Measurements from ENCODE around the gene C7orf57. TPM values are rescaled to one million over a fixed set of nuclear protein-coding genes. Genes with fewer than 3 reads are reported as not detected.
"Not testable (repeated sequence)": the region's sequence is repeated elsewhere in the genome, so short reads cannot be mapped to it uniquely, and the experiment has no call there.

Gene C7orf57
- total RNA-seq (2022) (0.24 and 0.33 TPM in 2 replicates), Bru-seq, nascent RNA (percentile 15 among the genes with signal in this experiment), BruChase-seq, experiment 1, labeled RNA remaining after a 6-hour chase (percentile 6 among the genes with signal in this experiment), BruChase-seq, experiment 2, labeled RNA remaining after a 2-hour chase (percentile 16 among the genes with signal in this experiment)
- long read RNA-seq, result 0 reads

- peaks cover 14% of the 10 kb centered on the region for H3K36me3 Mint-ChIP-seq (ENCODE audit: insufficient read depth, unreplicated experiment)
- peaks cover 30% of the 10 kb centered on the region for H3K27me3 Mint-ChIP-seq (ENCODE audit: unreplicated experiment)
- peak within 1 kb of the TSS; percentile 93 for H3K4me3 Mint-ChIP-seq (ENCODE audit: low read depth, unreplicated experiment)
- peak within 1 kb of the TSS; percentile 80 for H3K27ac Mint-ChIP-seq (ENCODE audit: unreplicated experiment)
- peak; percentile 98 for DNase-seq
- intact Hi-C loops (cut with micrococcal nuclease; ENCODE audit: unreplicated experiment), result loop anchor here (2.0 to 5.0 kb wide), 3 partner anchors 43 to 75 kb away; partner anchors contain the start of gene UPP1
- BruUV-seq (replicated peaks), result no TSS peak
- H3K4me1 Mint-ChIP-seq (ENCODE audit: low read depth, unreplicated experiment), result peaks cover 14% of the 10 kb centered on the region
- TF ChIP-seq CTCF (IDR thresholded peaks at IDR 0.05; ENCODE audit: unreplicated experiment), result no peak
- H3K9me3 Mint-ChIP-seq (ENCODE audit: low read depth, unreplicated experiment), result no peaks in the 10 kb centered on the region
- CTCF ChIA-PET, result interaction anchor here (0.9 to 1.3 kb wide), 4 partner anchors 9 to 58 kb away, joined by 3 to 4 read pairs (median 3); partner anchors contain the start of gene UPP1
Measured at GRCh38 chr7:48035301-48035966, at the start of gene C7orf57. TSS of gene C7orf57 (plus strand) at chr7:48035543. CDS start at chr7:48036309, 766 bp downstream.

DNA sequence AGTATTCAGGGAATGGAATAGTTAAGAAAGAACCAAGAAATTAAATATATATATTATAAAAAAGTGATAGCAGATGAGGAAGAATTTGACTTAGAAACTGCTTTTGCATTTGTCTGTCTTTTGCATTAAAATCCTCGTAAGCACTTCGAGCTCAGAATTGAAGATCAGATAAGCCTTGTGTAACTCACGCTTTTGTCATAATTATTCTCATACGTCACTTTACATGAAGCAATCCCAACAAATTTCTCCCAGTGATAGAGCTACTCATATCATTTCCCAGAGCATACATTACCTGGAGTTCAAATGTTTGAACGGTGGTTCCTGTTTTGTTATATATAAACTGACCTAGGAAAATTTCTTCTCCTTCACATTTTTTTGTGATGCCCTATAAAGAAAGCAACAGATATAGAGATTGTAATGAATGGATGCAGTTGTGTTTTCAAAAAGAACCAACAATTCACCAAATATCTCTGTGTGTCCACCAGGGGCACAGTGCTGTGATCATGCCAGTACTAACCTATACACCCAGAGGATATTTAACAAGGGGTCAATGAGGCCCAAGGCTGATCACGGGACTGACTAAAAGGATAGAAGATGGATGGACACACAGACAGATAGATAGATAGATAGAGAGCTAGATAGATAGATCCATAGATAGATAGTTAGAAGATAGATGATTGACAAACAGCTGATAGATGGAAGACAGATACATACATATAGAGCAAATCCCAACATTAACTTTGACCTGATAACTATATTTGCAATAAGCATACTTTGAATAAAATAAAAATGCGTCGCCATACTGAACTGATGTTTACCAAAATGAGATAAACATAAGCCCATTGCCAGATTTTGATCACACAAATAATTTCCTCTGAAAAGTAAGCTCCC is 46.6 kb upstream of the C7orf57 start:
- peaks cover 12% of the 10 kb centered on the region for H3K36me3 Mint-ChIP-seq (ENCODE audit: insufficient read depth, unreplicated experiment)
- H3K27me3 Mint-ChIP-seq (ENCODE audit: unreplicated experiment), result no peaks in the 10 kb centered on the region
- H3K4me1 Mint-ChIP-seq (ENCODE audit: low read depth, unreplicated experiment), result peaks cover 37% of the 10 kb centered on the region
- no TSS peak for BruUV-seq (replicated peaks)
- peak; percentile 42 for DNase-seq
- H3K27ac Mint-ChIP-seq (ENCODE audit: unreplicated experiment), result no peak overlapping the region
- CTCF ChIA-PET, result interaction anchor here (1.1 to 2.2 kb wide), 5 partner anchors 24 to 149 kb away, joined by 3 to 12 read pairs (median 6); no protein-coding TSS in a partner anchor
- TF ChIP-seq CTCF (IDR thresholded peaks at IDR 0.05; ENCODE audit: unreplicated experiment), result peak; percentile 72
- intact Hi-C loops (cut with micrococcal nuclease; ENCODE audit: unreplicated experiment), result no loop called here
- H3K4me3 Mint-ChIP-seq (ENCODE audit: low read depth, unreplicated experiment), result no peak overlapping the region
- H3K9me3 Mint-ChIP-seq (ENCODE audit: low read depth, unreplicated experiment), result no peaks in the 10 kb centered on the region

DNA sequence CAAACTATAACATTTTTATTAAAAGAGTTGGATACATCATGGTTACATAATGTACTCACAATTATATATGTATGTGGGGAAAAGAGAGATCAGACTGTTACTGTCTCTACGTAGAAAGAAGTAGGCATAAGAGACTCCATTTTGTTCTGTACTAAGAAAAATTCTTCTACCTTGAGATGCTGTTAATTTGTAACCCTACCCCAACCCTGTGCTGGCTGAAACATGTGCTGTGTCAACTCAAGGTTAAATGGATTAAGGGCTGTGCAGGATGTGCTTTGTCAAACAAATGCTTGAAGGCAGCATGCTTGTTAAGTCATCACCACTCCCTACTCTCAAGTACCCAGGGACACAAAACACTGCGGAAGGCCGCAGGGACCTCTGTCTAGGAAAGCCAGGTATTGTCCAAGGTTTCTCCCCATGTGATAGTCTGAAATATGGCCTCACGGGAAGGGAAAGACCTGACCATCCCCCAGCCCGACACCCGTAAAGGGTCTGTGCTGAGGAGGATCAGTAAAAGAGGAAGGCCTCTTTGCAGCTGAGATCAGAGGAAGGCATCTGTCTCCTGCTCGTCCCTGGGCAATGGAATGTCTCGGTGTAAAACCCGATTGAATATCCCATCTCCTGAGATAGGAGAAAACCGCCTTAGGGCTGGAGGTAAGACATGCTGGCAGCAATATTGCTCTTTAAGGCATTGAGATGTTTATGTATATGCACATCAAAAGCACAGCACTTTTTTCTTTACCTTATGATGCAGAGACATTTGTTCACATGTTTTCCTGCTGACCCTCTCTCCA is 45.5 kb upstream of the C7orf57 start:
- peaks cover 12% of the 10 kb centered on the region for H3K36me3 Mint-ChIP-seq (ENCODE audit: insufficient read depth, unreplicated experiment)
- not testable (repeated sequence) for H3K27me3 Mint-ChIP-seq (ENCODE audit: unreplicated experiment); H3K9me3 Mint-ChIP-seq (ENCODE audit: low read depth, unreplicated experiment); H3K27ac Mint-ChIP-seq (ENCODE audit: unreplicated experiment); BruUV-seq (replicated peaks); H3K4me3 Mint-ChIP-seq (ENCODE audit: low read depth, unreplicated experiment)
- DNase-seq, result peak; percentile 55
- CTCF ChIA-PET, result interaction anchor here (1.6 to 2.2 kb wide), 3 partner anchors 25 to 120 kb away, joined by 4 to 12 read pairs (median 7); no protein-coding TSS in a partner anchor
- intact Hi-C loops (cut with micrococcal nuclease; ENCODE audit: unreplicated experiment), result loop anchor here (5.0 kb wide), 3 partner anchors 47 to 257 kb away; partner anchors contain the start of gene C7orf57
- H3K4me1 Mint-ChIP-seq (ENCODE audit: low read depth, unreplicated experiment), result peaks cover 37% of the 10 kb centered on the region

DNA sequence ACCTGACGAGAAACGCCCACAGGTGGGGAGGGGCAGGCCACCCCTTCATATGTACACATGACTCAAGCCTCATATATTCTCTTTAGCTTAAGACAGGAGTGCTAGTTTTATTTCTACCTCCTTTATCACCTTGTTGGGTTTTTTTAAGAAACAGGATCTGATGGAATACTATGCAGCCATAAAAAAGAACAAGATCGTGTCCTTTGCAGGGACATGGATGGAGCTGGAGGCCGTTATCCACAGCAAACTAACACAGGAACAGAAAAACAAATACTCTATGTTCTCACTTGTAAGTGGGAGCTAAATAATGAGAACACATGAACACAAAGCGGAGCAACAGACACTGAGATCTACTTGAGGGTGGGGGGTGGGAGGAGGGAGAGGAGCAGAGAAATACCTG is 44.8 kb upstream of the C7orf57 start:
- Mint-ChIP-seq H3K4me3 (ENCODE audit: low read depth, unreplicated experiment) (no peak overlapping the region), H3K4me1 (ENCODE audit: low read depth, unreplicated experiment) (peaks cover 37% of the 10 kb centered on the region), H3K36me3 (ENCODE audit: insufficient read depth, unreplicated experiment) (peaks cover 12% of the 10 kb centered on the region), H3K27ac (ENCODE audit: unreplicated experiment) (no peak overlapping the region), H3K27me3 (ENCODE audit: unreplicated experiment) (no peaks in the 10 kb centered on the region), H3K9me3 (ENCODE audit: low read depth, unreplicated experiment) (peaks cover 7% of the 10 kb centered on the region)
- no TSS peak for BruUV-seq (replicated peaks)
- no peak for DNase-seq
- CTCF ChIA-PET, result no interaction called here
- intact Hi-C loops (cut with micrococcal nuclease; ENCODE audit: unreplicated experiment), result loop anchor here (5.0 kb wide), 3 partner anchors 47 to 257 kb away; partner anchors contain the start of gene C7orf57
- TF ChIP-seq CTCF (IDR thresholded peaks at IDR 0.05; ENCODE audit: unreplicated experiment), result no peak

Measured in Calu3 (cell line).